ENCODE data around the gene AFF4.
"Not testable (repeated sequence)": the region's sequence is repeated elsewhere in the genome, so short reads cannot be mapped to it uniquely, and the experiment has no call there.

Gene AFF4

GRCh38 chr5:132952829-132953228 is 10.6 kb downstream of the AFF4 start:
- FAIRE-seq = no peak

- no peak for FAIRE-seq
Observed at GRCh38 chr5:132951897-132952296, 11.5 kb downstream of the AFF4 start.

GRCh38 chr5:132949136-132949535 is 14.3 kb downstream of the AFF4 start:
- no peak for FAIRE-seq

GRCh38 chr5:132947671-132948070 is 15.8 kb downstream of the AFF4 start:
- FAIRE-seq = no peak

- FAIRE-seq = not testable (repeated sequence)
Observed at GRCh38 chr5:132945315-132945714, 18.1 kb downstream of the AFF4 start.

GRCh38 chr5:132943362-132944022 is 19.9 kb downstream of the AFF4 start:
- FAIRE-seq = no peak

- no peak for FAIRE-seq
Observed at GRCh38 chr5:132941331-132941730, 22.1 kb downstream of the AFF4 start.

GRCh38 chr5:132928062-132928407 is 35.4 kb downstream of the AFF4 start:
- FAIRE-seq = no peak

GRCh38 chr5:132927355-132928061 is 35.9 kb downstream of the AFF4 start:
- FAIRE-seq = no peak

- FAIRE-seq = no peak
Observed at GRCh38 chr5:132926437-132926836, 37.0 kb downstream of the AFF4 start.

GRCh38 chr5:132916086-132916485 is 47.3 kb downstream of the AFF4 start:
- no peak for FAIRE-seq

- no peak for FAIRE-seq
Observed at GRCh38 chr5:132915681-132916080, 47.8 kb downstream of the AFF4 start.

- no peak for FAIRE-seq
Observed at GRCh38 chr5:132909702-132910101, 53.7 kb downstream of the AFF4 start.

- FAIRE-seq = no peak
Observed at GRCh38 chr5:132907161-132907560, 56.3 kb downstream of the AFF4 start.

- no peak for FAIRE-seq
Observed at GRCh38 chr5:132905938-132906337, 57.5 kb downstream of the AFF4 start.

GRCh38 chr5:132901730-132902129 is 61.7 kb downstream of the AFF4 start:
- no peak for FAIRE-seq

- no peak for FAIRE-seq
Observed at GRCh38 chr5:132901036-132901435, 62.4 kb downstream of the AFF4 start.

GRCh38 chr5:132898094-132898493 is 65.3 kb downstream of the AFF4 start:
- FAIRE-seq = no peak

- FAIRE-seq = no peak
Observed at GRCh38 chr5:132896685-132897084, 66.7 kb downstream of the AFF4 start.

GRCh38 chr5:132895719-132896305 is 67.6 kb downstream of the AFF4 start:
- FAIRE-seq = no peak

GRCh38 chr5:132890817-132891216 is 72.6 kb downstream of the AFF4 start:
- FAIRE-seq = no peak

- FAIRE-seq = no peak
Observed at GRCh38 chr5:132889501-132889900, 73.9 kb downstream of the AFF4 start.

- FAIRE-seq = no peak
Observed at GRCh38 chr5:132887283-132887682, 76.2 kb downstream of the AFF4 start.
